Measurements from ENCODE around the gene NPDC1.

Gene NPDC1

DNA sequence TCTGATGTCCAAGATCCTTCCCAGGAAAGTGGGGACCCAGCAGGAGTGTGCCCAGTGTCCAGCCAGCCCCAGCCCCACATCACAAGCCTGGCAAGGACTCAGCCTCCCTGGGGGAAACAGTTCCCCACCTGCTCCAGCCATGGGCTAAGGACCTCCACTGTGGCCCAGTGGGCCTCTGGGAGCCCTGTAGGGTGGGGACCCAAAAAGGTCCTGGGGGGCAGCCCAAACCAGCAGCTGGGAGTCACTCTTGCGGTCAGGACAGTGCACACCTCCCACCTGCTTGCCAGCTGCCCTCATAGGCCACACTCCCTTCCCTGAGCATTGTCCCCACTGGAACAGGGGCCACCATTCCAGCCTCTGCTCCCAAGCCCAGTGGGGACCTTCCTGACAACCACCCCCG is 19.6 kb downstream of the NPDC1 start:
- no peak for DNase-seq (ENCODE audit: low read depth, low spot score)

DNA sequence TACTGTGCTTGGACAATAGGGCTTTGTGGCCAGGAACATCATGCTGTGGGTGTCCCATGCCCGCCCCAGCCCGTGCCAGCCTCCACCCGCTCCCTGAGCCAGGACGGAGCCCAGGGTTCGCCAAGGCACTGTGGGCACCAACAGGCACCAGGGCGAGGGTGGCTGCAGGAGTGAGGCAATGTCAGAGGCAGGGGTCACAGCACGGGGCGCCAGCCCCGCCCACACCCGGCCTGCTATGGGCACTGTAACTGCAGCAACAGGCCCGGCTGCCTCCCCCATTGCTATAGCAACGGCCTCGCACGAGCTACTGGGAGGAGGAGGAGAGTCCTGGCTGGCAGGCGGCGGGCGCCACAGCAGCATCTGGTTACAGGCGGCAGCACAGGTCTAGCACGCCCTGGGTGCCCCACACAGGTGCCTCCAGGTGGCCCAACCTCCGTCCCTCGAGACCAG is 20.4 kb downstream of the NPDC1 start:
- DNase-seq (ENCODE audit: low read depth, low spot score): no peak

GRCh38 chr9:137023583-137023991 is 22.4 kb downstream of the NPDC1 start:
- DNase-seq (ENCODE audit: low read depth, low spot score): no peak

DNA sequence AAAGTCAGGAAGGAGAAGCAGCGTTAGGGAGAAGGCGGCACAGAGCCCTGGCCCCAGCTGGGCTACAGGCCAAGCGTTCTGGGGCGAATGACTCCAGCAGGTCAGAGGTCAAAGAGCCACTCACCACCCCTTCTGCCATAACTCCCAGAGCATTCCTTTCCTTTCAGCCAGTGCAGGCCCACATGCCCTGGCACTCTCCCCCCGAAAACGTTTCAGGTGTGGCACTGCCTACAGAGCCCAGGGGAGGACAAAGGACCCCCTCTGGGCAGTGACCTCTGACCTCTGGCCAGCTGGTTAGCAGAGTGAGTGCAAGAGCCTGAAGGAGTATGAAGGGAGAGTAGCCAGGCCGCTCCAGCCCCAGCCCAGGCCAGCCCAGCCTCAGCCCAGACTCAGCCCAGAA is 22.8 kb downstream of the NPDC1 start:
- DNase-seq (ENCODE audit: low read depth, low spot score): no peak

DNA sequence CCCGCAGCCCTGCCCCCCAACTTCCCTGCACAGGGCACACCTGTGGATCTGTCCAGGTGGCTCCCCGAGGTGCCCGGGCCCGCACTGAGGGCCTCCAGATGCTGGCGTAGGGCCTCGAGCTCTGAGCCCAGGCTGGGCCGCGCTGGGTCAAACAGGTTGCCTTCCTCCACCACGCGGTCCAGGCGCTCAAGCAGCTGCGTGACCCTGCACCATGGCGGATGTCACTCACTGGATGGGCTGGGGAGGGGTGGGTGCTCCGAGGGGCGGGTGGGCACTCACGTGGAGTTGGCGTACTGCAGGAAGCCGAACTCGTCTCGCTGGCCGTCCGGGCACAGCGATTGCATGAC is 23.3 kb downstream of the NPDC1 start:
- no peak for DNase-seq (ENCODE audit: low read depth, low spot score)

DNA sequence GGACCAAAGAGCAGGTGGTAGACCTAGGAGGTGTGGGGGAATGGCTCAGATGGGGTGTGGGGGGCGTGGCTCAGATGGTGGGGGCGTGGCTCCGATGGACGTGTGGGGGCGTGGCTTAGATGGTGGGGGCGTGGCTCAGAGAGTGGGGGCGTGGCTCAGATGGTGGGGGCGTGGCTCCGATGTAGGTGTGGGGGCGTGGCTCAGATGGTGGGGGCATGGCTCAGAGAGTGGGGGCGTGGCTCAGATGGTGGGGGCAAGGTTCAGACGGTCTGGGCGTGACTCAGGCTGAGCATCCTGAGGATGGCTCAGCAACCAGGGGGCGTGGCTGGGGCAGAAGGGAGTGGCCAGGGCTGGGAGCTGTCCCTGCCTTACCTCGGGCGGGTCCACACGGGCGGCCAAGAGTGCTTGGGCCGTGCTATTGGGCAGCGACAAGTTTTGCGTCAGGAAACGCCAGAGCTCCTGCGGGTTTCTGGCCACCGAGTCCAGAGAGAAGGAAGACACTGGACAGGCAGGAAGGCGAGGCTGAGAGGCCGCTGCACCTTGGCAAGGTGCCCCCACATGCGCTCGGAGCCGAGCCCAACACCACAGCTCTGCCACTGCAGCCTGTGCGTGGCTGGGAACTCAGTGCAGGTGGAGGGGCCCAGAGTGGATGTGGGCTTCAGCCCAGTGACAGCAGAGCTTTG is 23.9 kb downstream of the NPDC1 start:
- no peak for DNase-seq (ENCODE audit: low read depth, low spot score)

- no peak for DNase-seq (ENCODE audit: low read depth, low spot score)
Measured at GRCh38 chr9:137021568-137021978, 24.4 kb downstream of the NPDC1 start.

GRCh38 chr9:137020771-137021567 is 25.0 kb downstream of the NPDC1 start:
- no peak for DNase-seq (ENCODE audit: low read depth, low spot score)

DNA sequence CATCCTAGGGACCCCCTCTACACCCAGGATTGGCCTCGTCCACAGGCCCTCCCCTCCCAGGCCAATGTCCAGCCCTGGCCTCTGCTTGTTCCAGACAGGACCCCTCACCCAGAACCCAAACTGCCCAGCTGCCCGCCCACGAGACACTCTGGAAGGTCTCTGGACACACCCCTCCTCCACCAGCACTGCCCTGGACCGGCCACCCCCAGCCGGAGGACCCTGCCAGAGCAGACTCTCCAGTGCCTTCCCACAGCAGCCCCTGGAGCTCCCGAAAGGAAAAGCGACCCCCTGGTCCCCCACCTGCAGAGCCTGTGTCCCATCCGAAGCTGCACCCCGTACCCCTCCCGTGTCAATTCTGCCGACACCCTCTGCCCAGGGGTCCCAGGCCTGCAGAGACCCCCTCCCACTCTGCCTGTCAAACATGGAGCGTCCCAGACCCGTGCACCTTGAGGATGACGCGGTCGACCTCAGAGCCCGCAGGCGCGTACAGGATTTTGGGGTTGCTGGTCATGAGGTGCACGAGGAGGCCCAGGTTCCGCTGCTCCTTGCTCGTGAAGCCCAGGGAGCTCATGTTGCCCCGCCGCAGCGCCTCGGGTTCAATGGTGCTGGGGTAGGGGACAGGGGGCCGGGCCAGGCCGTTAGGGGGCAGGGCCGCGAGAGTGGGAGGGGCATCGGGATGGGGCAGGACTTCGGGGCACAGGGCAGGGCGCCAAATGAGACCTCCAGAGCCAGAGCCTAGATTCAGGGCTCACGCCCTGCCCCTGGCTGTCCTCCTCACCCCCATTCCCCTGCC is 25.9 kb downstream of the NPDC1 start:
- no peak for DNase-seq (ENCODE audit: low read depth, low spot score)

- DNase-seq (ENCODE audit: low read depth, low spot score): no peak
Measured at GRCh38 chr9:137018761-137019559, 27.0 kb downstream of the NPDC1 start.

GRCh38 chr9:137017791-137018497 is 28.0 kb downstream of the NPDC1 start:
- no peak for DNase-seq (ENCODE audit: low read depth, low spot score)

- DNase-seq (ENCODE audit: low read depth, low spot score): no peak
Measured at GRCh38 chr9:137017071-137017470, 28.9 kb downstream of the NPDC1 start.

DNA sequence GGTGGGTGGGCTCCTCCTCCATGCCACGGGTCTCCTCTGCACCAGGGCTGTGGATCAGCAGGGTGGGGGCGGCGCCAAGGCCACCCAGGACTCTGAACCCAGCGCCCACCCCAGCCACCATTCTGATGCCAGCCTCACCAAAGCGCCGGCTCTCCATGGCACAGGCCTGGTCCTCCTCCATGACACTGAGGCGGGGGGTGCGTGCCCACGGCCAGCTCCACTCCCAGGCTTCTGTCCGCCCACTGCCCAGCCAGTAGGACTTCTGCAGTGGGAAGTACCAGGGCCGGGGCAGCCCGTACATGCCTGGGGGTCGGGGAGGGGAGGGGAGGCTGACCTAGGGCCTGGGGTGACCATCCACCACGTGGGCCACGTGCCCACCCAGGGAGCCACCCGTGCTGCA is 29.5 kb downstream of the NPDC1 start:
- no peak for DNase-seq (ENCODE audit: low read depth, low spot score)

GRCh38 chr9:137015976-137016375 is 30.0 kb downstream of the NPDC1 start:
- no peak for DNase-seq (ENCODE audit: low read depth, low spot score)

DNA sequence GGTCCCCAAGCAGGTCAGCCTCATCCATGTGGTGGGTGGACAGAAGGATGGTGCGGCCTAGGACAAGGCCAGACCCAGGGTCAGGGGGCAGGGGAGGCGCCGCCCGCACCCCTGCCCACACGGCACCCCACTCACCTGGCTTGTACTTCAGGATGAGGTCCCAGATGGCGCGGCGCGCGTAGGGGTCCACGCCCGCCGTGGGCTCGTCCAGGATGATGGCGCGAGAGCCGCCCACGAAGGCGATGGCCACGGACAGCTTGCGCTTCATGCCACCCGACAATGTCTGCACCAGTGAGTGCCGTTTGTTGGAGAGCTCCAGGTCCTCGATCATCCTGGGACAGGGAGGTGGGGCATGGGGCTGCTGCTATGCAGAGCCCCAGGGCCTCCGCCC is 30.4 kb downstream of the NPDC1 start:
- DNase-seq (ENCODE audit: low read depth, low spot score): no peak

- DNase-seq (ENCODE audit: low read depth, low spot score): no peak
Measured at GRCh38 chr9:137014776-137015539, 31.0 kb downstream of the NPDC1 start.

GRCh38 chr9:137014166-137014565 is 31.8 kb downstream of the NPDC1 start:
- no peak for DNase-seq (ENCODE audit: low read depth, low spot score)

DNA sequence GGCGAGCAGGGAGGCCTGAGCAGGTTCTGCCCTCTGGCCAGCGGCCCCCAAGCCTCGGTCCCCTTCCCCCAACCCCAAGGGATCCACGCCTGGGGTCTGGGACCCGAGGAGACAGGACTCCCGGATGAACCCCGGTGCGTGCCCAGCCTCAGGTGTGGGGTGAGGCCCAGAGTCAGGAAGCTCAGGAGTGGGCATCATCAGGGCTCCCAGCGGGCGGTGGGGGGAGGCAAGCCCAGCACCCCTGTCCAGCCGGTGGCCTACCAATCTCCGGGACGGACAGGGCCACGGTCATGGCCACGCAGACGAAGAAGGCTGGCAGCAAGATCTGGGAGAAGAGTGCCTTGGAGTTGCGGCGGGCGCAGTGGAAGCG is 32.4 kb downstream of the NPDC1 start:
- DNase-seq (ENCODE audit: low read depth, low spot score): no peak

- no peak for DNase-seq (ENCODE audit: low read depth, low spot score)
Measured at GRCh38 chr9:137012694-137013570, 33.0 kb downstream of the NPDC1 start.

Measured in brain pericyte (primary cell).